ENCODE data around the gene PRSS35. TPM values are rescaled to one million over a fixed set of nuclear protein-coding genes. Genes with fewer than 3 reads are reported as not detected.

Gene PRSS35
- total and polyA plus RNA-seq, 2 of the 8 experiments (the other 6 are each of a cell fraction or from before 2014, with no cell fraction given) = 1.3 to 2.9 TPM

GRCh38 chr6:83463886-83464285 is 48.4 kb upstream of the PRSS35 start:
- no peaks in the 10 kb centered on the region for H4K20me1 ChIP-seq (replicated peaks in 1 of 2; ENCODE audit: control insufficient read depth in 1 of 2, insufficient read depth in 2 of 2, low read length in 2 of 2)
- CTCF ChIA-PET (ENCODE audit: partially characterized antibody) = interaction anchor here (1.4 kb wide), 1 partner anchor 55 kb away, joined by 4 read pairs; no protein-coding TSS in a partner anchor

More at GRCh38 chr6:83463886-83464285, 48.4 kb upstream of the PRSS35 start:
- no peak for DNase-seq (ENCODE audit: low read depth in 1 of 2, low spot score in 2 of 2)
- Histone ChIP-seq H3K18ac (ENCODE audit: extremely low read depth, low read length) (no peak overlapping the region), H3K27me3 (replicated peaks in 1 of 4; ENCODE audit: control insufficient read depth in 3 of 4, extremely low read depth in 1 of 4, insufficient read depth in 3 of 4, low read length in 3 of 4) (peaks cover 0 to 8% (median 3%) of the 10 kb centered on the region in 4 experiments; a peak in 5 of 7 replicates), H4K91ac (replicated peaks; ENCODE audit: insufficient read length, low read length) (no peak overlapping the region), H3K4me2 (ENCODE audit: insufficient read depth in 1 of 2, low read depth in 2 of 2, low read length in 2 of 2) (no peak overlapping the region), H3K9ac (replicated peaks in 1 of 4; ENCODE audit: extremely low read depth in 1 of 4, low read depth in 3 of 4, low read length in 3 of 4) (no peak overlapping the region), H4K5ac (ENCODE audit: insufficient read length, low read depth, low read length) (no peak overlapping the region), H2BK12ac (ENCODE audit: low read depth, low read length) (no peak overlapping the region), H4K8ac (ENCODE audit: extremely low read depth, insufficient read depth, low read length) (no peak overlapping the region), H3K4me3 (ENCODE audit: extremely low read depth in 1 of 4, insufficient read depth in 2 of 4, low read depth in 3 of 4, low read length in 4 of 4) (no peak overlapping the region), H3K14ac (ENCODE audit: insufficient read length) (no peak overlapping the region), H2BK15ac (ENCODE audit: low read length) (no peak overlapping the region), H3K23me2 (ENCODE audit: low read depth, low read length) (no peaks in the 10 kb centered on the region), H3K9me3 (ENCODE audit: insufficient read depth in 2 of 2, low read depth in 1 of 2, low read length in 1 of 2) (0 out of 4 replicates have a peak, but pooled peaks cover 0 to 3% of the 10 kb centered on the region in 2 experiments), H3K36me3 (ENCODE audit: control insufficient read depth in 2 of 4, insufficient read depth in 4 of 4, low read length in 3 of 4) (no peaks in the 10 kb centered on the region), H2AK5ac (ENCODE audit: low read depth, low read length) (no peak overlapping the region), H3K79me2 (ENCODE audit: control insufficient read depth in 1 of 2, insufficient read depth in 2 of 2, low read length in 2 of 2) (no peaks in the 10 kb centered on the region), H2BK120ac (replicated peaks; ENCODE audit: low read depth, low read length) (no peak overlapping the region), H3K4me1 (replicated peaks in 1 of 4; ENCODE audit: control insufficient read depth in 3 of 4, insufficient read depth in 4 of 4, low read length in 3 of 4) (no peaks in the 10 kb centered on the region; a peak in 1 of 7 replicates), H3K79me1 (ENCODE audit: low read depth, low read length) (no peaks in the 10 kb centered on the region; the same call in 1 of the 2 replicates), H3K56ac (replicated peaks; ENCODE audit: insufficient read length, low read depth, low read length) (no peak overlapping the region), H3K27ac (ENCODE audit: low read depth, low read length) (no peak overlapping the region), H2BK20ac (ENCODE audit: low read length) (no peak overlapping the region), H3K4ac (replicated peaks; ENCODE audit: insufficient read length, low read depth, low read length) (no peak overlapping the region), H2AFZ (ENCODE audit: low read length) (no peak overlapping the region), H3K23ac (ENCODE audit: insufficient read length) (no peak overlapping the region), H2BK5ac (ENCODE audit: low read depth, low read length) (no peak overlapping the region)
- WGBS, 2 experiments (ENCODE audit: extremely low coverage in 1 of 2, insufficient coverage in 1 of 2, insufficient read length in 1 of 2, insufficient replicate concordance in 2 of 2, low coverage in 1 of 2, low lambda C conversion rate in 2 of 2, missing lambda C conversion rate in 1 of 2) = 80% methylated on average over 2 of the region's 2 CpGs; no CpG with 5 or more reads in 1 of the 2 experiments
- FAIRE-seq = no peak
- POLR2A ChIA-PET (ENCODE audit: partially characterized antibody) = no interaction called here
- no peak for TF ChIP-seq HDAC2 (IDR thresholded peaks at IDR 0.05; ENCODE audit: borderline replicate concordance in 1 of 2, low read depth in 2 of 2, low read length in 2 of 2)
- TF ChIP-seq SIRT6 (IDR thresholded peaks at IDR 0.05; ENCODE audit: low read length) = no peak
